ENCODE data around the gene ZNF664. TPM values are rescaled to one million over a fixed set of nuclear protein-coding genes. Genes with fewer than 3 reads are reported as not detected.

Gene ZNF664
- polyA plus RNA-seq, 6 donors from 2014 or later: 7.7 to 19.0 (median 11.8) TPM

DNA sequence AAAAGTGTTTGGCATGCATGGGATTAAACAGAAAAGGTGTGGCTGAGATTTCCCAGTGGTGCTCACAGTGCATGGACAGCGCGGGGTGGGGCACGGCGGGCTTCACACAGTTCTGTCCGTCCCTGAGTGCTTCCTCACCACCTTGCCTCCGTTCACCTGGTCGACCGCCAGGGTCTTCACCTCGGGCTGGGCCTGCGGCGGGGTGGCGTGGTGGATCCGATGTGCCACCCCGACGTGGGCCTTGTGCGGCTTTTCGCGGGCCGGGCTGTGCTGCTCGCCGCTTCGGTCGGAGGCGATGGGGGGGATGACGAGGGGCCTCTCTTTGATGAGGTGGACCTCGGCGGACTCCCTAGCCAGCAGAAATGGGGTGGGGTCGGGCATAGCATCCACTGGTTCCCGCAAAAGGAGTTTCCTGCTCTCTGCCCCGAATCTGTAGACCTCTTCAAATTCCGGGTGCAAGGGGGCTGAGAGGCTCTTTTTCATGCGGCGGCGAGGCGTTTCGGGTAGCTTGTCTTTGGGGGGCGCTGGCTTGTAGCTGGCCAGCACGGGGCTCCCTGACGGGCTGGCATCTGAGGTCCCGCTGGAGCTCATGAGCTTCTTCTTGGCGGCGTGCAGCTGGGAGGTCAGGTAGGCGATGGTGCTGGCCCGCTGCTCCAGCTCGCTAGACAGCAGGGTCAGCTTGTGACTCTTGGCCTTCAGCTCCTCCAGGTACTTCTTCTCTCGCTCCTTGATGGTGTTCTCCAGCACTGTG, 35.9 kb upstream of the ZNF664 start:
- DNase-seq (no peak), ATAC-seq (ENCODE audit: low read depth in 2 of 2) (no peak)
- Mint-ChIP-seq H3K4me3 (peak overlapping the region; percentile 14 to 86 (median 74)), H3K27me3 (no peaks in the 10 kb centered on the region), H3K27ac (peak overlapping the region in 4 of 6 donors; percentile 60 to 92 (median 89)), H3K4me1 (peaks cover 19 to 22% (median 20%) of the 10 kb centered on the region in 3 donors), H3K9me3 (peaks cover 0 to 7% (median 4%) of the 10 kb centered on the region in 7 donors), H3K36me3 (peaks cover 14 to 29% of the 10 kb centered on the region in 2 donors)

DNA sequence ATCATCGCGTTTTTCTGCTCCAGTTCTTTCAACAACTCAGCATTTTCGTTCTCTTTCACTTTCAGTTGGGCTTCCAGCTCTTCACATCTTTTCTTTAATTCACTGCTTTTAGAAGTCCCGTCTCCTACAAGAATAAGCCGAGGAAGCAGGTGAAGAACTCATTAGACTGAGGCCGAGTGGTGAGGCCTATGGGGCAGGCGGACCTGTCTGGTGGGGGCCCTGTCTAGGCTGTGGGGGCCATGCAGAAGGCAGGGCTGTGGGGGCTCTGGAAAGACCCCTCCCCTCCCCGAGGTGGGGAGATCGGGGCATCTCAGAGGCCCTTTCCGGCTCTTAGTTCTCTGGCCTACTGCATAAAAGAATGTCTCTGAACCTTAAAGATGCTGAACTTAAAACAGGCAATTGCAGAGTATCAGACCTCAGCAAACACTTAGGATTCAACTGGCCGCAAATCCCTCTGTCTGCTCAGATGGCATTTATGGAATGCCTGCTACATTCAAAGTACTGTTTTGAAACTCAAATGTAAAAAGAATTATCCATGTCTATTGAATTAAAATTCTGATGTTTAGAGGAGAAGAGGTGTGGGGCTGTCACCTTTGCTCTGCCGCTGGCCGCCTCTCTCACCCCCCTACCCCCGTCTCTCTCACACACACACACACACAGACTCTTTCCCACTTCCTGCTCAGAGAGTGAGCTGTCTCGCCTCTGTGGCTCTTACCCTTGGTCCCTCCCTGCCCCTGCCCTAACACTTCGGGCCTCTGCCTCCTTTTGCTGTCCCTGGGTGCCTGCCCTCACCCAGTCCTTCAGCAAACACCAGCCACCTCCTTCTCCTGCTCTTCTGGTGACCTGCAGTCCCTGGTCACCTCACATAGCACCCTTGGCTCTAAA, 35.1 kb upstream of the ZNF664 start:
- Mint-ChIP-seq H3K9me3 (peaks cover 0 to 14% (median 6%) of the 10 kb centered on the region in 7 donors), H3K4me1 (peaks cover 19 to 22% (median 20%) of the 10 kb centered on the region in 3 donors), H3K27me3 (no peaks in the 10 kb centered on the region), H3K27ac (peak overlapping the region; percentile 33 to 94 (median 82)), H3K4me3 (peak overlapping the region; percentile 14 to 86 (median 74)), H3K36me3 (peaks cover 22 to 37% of the 10 kb centered on the region in 2 donors)
- DNase-seq (peak; percentile 9), ATAC-seq (ENCODE audit: low read depth in 2 of 2) (peak; percentile 80 to 85)

DNA sequence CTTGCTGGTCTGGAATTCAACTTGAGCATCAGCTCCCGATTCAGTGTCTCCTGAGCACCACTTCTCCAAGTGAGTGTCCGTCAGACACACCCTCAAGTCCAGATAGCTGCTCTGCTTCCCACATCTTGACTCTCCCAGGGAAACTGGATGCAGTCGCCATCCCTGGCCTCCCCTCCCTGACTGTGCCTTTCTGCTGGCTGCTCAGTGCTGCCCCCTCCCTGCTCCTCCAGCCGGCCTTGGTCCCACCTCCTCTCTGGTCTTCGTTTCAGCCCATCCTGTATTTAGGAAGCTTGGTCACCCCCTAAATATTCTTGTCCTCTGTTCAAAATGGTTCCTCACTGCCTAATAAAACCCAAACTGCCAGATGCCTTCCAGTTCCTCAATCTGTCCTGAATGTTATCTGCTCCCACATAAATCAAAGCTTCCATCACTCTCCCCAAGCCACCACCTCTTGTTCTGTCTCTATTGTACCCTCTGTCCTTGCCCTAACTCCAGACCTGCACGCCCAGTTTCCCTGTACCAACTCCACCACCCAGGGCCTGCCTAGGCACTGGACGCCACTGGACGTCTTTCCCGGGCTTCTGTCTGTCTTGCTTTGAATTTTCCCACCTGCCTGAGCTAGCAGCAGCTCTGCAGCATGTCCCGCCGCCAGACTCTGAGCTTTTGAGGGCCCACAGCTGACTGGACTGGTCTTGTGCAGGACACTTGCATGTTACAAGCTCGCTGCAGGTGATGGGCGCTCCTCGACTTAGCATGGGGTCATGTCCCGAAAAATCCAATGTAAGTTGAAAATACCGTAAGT, 34.1 kb upstream of the ZNF664 start:
- Mint-ChIP-seq H3K36me3 (peaks cover 22 to 38% of the 10 kb centered on the region in 2 donors), H3K27ac (peak overlapping the region; percentile 1 to 94 (median 68)), H3K4me3 (peak overlapping the region in 6 of 8 donors; percentile 14 to 86 (median 73)), H3K9me3 (peaks cover 0 to 14% (median 6%) of the 10 kb centered on the region in 7 donors), H3K27me3 (no peaks in the 10 kb centered on the region), H3K4me1 (peaks cover 19 to 22% (median 20%) of the 10 kb centered on the region in 3 donors)
- ATAC-seq (ENCODE audit: low read depth in 2 of 2) (no peak), DNase-seq (no peak)

DNA sequence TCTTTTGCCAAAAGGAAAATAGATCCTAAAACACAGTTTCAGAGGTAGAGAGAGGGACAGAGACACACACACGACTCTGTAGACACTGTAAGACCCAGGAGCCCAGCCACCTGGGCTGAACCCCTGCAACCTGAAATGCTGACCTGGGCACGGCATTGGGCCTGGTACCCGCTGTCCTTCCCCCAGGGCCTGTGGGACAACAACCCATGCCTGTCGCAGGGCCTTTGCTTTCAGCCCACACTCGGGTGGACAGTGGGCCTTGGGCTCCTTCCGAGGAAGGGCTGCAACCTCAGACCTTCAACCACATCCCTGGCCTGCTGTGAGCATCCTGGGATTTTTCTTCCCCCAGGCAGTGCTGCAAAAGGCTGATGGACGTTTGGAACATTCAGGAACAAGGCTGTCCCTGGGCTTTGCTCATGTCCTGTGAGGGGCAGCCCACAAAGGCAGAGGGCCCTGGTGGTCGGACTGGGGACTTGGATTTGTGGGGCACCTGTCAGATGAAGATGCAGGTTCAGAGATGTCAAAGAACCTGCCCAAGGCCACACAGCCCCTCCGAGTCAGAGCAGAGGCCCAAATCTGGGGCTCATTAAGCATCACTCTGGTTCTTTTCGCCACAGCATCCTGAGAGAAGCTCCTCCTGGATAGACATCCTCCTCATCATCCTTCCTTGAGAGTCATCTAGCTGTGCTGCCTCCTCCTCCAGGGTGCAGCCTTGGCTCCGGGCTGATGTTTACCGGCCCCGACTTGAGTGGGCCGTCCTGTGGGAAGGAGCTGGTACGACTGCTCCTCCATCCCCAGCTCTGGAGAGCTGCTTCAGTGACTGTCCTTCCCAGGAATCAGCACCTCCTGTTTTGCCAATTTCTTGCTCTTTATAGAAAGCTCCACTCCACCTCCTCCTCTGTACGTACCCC, 33.0 kb upstream of the ZNF664 start:
- H3K27me3 Mint-ChIP-seq: no peaks in the 10 kb centered on the region
- DNase-seq: no peak
- peaks cover 0 to 14% (median 6%) of the 10 kb centered on the region in 7 donors for H3K9me3 Mint-ChIP-seq
- peaks cover 19 to 22% (median 20%) of the 10 kb centered on the region in 3 donors for H3K4me1 Mint-ChIP-seq
- H3K36me3 Mint-ChIP-seq: peaks cover 22 to 38% of the 10 kb centered on the region in 2 donors
- no peak for ATAC-seq (ENCODE audit: low read depth in 2 of 2)
- H3K27ac Mint-ChIP-seq: peak overlapping the region in 2 of 6 donors; percentile 46 to 89
- no peak overlapping the region for H3K4me3 Mint-ChIP-seq

DNA sequence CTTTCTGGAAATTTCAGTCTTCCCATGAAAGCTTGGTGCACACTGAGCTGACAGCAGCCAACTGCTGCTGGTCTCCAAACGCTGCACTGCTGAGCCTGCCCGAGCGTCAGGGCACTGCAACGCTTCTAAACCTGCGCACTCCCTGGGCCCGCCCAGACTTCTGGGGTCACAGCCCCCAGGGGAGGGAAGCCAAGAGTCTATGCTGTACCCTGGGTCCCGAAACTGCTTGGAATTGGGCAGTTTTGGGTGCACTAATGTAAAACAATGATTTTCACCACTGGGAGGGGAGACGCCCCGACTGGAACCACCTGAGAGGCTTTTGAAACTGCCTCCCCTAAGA, 32.4 kb upstream of the ZNF664 start:
- ATAC-seq (ENCODE audit: low read depth in 2 of 2) (no peak), DNase-seq (no peak)
- no peak overlapping the region for H3K4me3 Mint-ChIP-seq
- H3K27me3 Mint-ChIP-seq: no peaks in the 10 kb centered on the region
- H3K9me3 Mint-ChIP-seq: peaks cover 0 to 14% (median 6%) of the 10 kb centered on the region in 7 donors
- H3K27ac Mint-ChIP-seq: peak overlapping the region in 1 of 6 donors; percentile 46
- H3K4me1 Mint-ChIP-seq: peaks cover 19 to 22% (median 20%) of the 10 kb centered on the region in 3 donors
- peaks cover 22 to 39% of the 10 kb centered on the region in 2 donors for H3K36me3 Mint-ChIP-seq

DNA sequence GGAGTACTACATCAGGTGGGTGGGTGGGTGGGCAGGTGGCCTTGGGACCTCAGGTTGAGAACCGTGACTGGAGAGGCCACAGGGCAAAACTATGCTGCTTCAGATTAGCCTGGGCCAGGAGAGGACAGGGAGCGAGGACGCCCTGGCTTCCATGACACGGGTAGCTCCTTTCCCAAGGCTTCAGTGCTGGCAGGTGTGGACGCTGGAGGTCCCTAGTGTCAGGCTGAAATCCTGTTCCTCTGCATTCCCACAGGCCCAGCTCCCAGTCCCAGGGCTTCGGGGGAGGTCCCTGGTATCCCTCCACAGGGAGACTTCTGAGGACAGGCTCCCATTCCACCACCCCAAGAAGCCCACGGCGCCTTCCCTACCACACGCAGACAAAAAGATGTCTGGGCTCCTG, 32.0 kb upstream of the ZNF664 start:
- peaks cover 22 to 42% of the 10 kb centered on the region in 2 donors for H3K36me3 Mint-ChIP-seq

DNA sequence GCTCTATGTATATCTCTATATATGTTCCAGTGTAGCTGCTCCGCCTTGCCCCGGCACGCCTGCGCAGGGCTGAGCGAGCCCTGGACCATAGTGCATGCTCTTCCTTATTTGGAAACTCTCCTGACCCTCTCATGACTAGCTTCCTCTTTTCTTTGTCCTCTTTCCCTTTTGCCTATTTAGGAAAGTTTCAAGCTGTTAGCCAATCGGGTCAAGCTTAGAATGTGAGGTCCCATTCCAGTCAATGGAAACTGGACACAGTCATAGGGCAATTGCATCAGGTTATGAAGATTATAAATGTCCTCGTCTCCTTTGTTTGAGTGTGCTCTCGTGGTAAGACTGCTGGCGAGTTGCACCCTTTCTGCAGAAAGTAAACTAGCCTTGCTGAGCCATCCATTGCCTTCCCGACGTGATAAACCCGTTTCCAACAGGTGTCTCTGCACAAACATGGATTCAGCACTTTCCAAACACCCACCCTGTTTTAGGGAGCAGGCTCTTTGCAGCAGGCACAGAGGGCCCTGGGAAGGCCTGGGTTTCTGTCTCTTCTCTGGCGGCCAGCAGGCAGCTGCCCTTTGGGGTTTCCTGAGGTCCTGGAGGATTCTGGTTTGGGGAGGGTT, 31.3 kb upstream of the ZNF664 start:
- ATAC-seq (ENCODE audit: low read depth in 2 of 2) (no peak), DNase-seq (no peak)
- Mint-ChIP-seq H3K4me1 (peaks cover 19 to 24% (median 20%) of the 10 kb centered on the region in 3 donors), H3K4me3 (no peak overlapping the region), H3K27ac (peak overlapping the region in 1 of 6 donors; percentile 78), H3K27me3 (no peaks in the 10 kb centered on the region), H3K9me3 (peaks cover 0 to 14% (median 6%) of the 10 kb centered on the region in 7 donors), H3K36me3 (peaks cover 22 to 40% of the 10 kb centered on the region in 2 donors)

More for the DNA sequence above, 32.0 kb upstream of the ZNF664 start:
- Mint-ChIP-seq H3K4me1 (peaks cover 19 to 24% (median 20%) of the 10 kb centered on the region in 3 donors), H3K27me3 (no peaks in the 10 kb centered on the region), H3K27ac (no peak overlapping the region), H3K9me3 (peaks cover 0 to 14% (median 6%) of the 10 kb centered on the region in 7 donors), H3K4me3 (no peak overlapping the region)
- ATAC-seq (ENCODE audit: low read depth in 2 of 2) (no peak), DNase-seq (no peak)

DNA sequence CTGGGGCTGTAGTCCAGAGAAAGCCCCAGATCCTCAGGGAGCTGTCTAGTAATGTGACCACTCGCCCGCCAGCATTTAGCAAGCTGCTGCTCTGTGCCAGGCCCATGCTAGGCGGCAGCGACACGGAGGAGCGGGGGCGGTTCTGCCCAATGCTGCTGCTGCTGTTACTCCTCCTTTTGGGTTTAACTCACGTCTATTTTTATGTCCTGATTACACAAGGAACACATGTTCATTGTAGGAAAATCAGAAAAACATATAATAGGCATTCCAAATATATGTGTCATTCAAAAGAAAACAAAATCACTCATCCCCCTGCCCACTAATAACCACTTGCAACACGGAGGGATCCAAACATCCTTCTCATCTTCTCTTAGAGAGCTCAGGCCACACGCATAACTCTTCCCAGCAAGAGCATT, 30.8 kb upstream of the ZNF664 start:
- DNase-seq (no peak), ATAC-seq (ENCODE audit: low read depth in 2 of 2) (no peak)
- Mint-ChIP-seq H3K4me1 (peaks cover 19 to 23% (median 19%) of the 10 kb centered on the region in 3 donors), H3K9me3 (peaks cover 0 to 14% (median 6%) of the 10 kb centered on the region in 7 donors), H3K27me3 (no peaks in the 10 kb centered on the region), H3K27ac (peak overlapping the region in 1 of 6 donors; percentile 43), H3K36me3 (peaks cover 22 to 36% of the 10 kb centered on the region in 2 donors), H3K4me3 (no peak overlapping the region)

DNA sequence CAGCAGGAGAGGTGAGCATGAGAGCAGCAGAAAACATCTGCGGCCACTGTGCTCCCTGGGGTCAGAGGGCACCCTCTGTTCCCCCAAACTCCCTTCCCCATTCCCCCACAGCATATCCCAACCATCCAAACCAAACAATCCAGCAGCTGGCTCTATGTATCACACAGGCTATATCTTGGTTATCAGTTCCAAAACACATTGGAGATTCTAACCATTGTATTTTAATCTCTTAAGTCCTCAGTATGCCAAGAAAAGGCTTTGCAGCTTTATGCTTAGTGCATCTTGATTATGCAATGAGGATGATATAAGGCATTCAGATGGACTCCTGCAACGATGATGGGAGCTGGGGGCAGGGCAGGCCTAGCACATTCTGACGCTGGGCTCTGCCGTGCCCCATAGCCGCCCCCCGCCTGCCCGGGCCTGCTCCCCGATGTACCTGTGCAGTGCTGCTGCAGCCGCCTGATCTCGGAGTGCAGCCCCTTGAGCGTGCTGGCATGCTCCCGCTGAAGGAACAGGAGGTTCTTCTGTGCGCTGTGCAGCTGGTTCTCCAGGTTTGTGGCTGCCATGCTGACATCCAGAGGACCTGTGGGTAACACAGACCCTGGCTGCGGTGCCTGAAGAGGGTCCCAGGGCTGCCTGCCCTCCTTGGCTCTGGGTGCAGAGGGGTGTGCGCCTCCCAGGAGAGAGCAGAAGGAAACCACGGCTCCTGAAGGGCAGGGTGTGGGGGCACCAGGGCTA, 29.9 kb upstream of the ZNF664 start:
- H3K9me3 Mint-ChIP-seq: peaks cover 0 to 14% (median 6%) of the 10 kb centered on the region in 7 donors
- H3K27me3 Mint-ChIP-seq: no peaks in the 10 kb centered on the region
- peaks cover 10 to 17% (median 11%) of the 10 kb centered on the region in 3 donors for H3K4me1 Mint-ChIP-seq
- peaks cover 17 to 30% of the 10 kb centered on the region in 2 donors for H3K36me3 Mint-ChIP-seq
- DNase-seq (no peak), ATAC-seq (ENCODE audit: low read depth in 2 of 2) (no peak)
- H3K4me3 Mint-ChIP-seq: no peak overlapping the region
- H3K27ac Mint-ChIP-seq: no peak overlapping the region

DNA sequence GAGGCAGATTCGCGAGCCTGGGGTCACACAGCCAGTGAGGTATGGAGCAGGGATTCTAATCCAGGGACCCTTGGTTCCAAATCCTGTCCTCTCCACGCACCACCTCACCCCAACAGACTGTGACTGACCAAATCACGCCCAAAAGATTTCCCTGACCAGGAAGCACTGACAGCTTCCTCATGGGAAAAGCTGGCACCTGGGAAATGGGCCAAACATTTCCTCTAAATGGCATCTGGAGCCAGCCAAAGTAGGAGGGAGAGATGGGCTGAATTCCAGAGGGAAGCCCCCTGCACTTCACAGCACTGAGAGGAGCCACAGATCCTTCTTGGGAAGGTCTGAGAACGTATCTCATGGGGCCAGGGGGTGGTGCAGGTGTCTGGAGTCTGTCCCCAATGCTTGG, 29.2 kb upstream of the ZNF664 start:
- Mint-ChIP-seq H3K4me1 (peaks cover 3 to 10% (median 3%) of the 10 kb centered on the region in 3 donors), H3K4me3 (no peak overlapping the region), H3K9me3 (peaks cover 0 to 14% (median 6%) of the 10 kb centered on the region in 7 donors), H3K36me3 (peaks cover 18 to 30% of the 10 kb centered on the region in 2 donors), H3K27ac (no peak overlapping the region), H3K27me3 (no peaks in the 10 kb centered on the region)
- no peak for ATAC-seq (ENCODE audit: low read depth in 2 of 2)
- no peak for DNase-seq

DNA sequence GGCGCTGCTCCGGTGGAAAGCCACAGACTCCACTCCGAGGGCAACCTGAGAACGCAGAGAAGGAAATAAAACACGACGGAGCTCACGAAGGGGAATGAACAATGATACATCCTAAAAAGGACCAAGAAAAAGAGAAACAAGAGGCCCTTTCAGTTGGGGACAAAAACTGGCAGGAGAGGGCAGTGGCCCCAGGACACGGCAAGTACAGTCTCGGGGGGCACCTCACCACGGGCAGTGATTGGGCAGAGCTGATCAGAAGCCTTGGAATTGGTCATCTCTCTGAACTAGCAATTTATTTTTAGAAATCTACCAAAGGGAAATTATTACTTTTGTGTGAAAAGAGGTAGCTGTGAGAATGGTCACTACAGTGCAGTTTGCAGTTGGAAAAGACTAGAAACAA, 28.3 kb upstream of the ZNF664 start:
- DNase-seq: no peak
- H3K9me3 Mint-ChIP-seq: peaks cover 0 to 14% (median 6%) of the 10 kb centered on the region in 7 donors
- H3K27ac Mint-ChIP-seq: no peak overlapping the region
- no peak for ATAC-seq (ENCODE audit: low read depth in 2 of 2)
- H3K27me3 Mint-ChIP-seq: no peaks in the 10 kb centered on the region
- peaks cover 0 to 6% (median 0%) of the 10 kb centered on the region in 3 donors for H3K4me1 Mint-ChIP-seq
- H3K36me3 Mint-ChIP-seq: peaks cover 19 to 30% of the 10 kb centered on the region in 2 donors
- H3K4me3 Mint-ChIP-seq: peak overlapping the region in 1 of 8 donors; percentile 23

Data from naive B cell (primary cell).